KMS-11 (cell line): ENCODE data around the gene UNG.

Experiments used
- H2AFZ ChIP-seq: fragments of 200-600 bp; sonication (generic); 2 replicates; pipeline ENCODE4 v1.6.1; 2016; ENCODE audit warnings: antibody characterized with exemption, mixed run types, low read depth
- H3K27ac ChIP-seq: fragments of 200-600 bp; sonication (generic); 2 replicates; pipeline ENCODE4 v1.6.1; 2016; ENCODE audit warnings: mild to moderate bottlenecking, mixed run types
- H3K27me3 ChIP-seq: fragments of 200-600 bp; sonication (generic); 2 replicates; pipeline ENCODE4 v1.6.1; 2017; ENCODE audit warnings: mild to moderate bottlenecking, low read depth, mixed run types, moderate library complexity; ENCODE audit not compliant: insufficient read depth
- H3K36me3 ChIP-seq: fragments of 200-600 bp; sonication (generic); 2 replicates; pipeline ENCODE4 v1.6.1; 2017; ENCODE audit warnings: mild to moderate bottlenecking, mixed run types; ENCODE audit not compliant: insufficient read depth
- H3K4me1 ChIP-seq: fragments of 200-600 bp; sonication (generic); 2 replicates; pipeline ENCODE4 v1.6.1; 2016; ENCODE audit warnings: mild to moderate bottlenecking, low read depth, mixed run types; ENCODE audit not compliant: poor library complexity, severe bottlenecking
- H3K4me2 ChIP-seq: fragments of 200-600 bp; sonication (generic); 2 replicates; pipeline ENCODE4 v1.7.0; 2016; ENCODE audit warnings: mild to moderate bottlenecking, mixed run types
- H3K4me3 ChIP-seq: fragments of 200-600 bp; sonication (generic); IDR thresholded peaks from 2 replicates; pipeline ENCODE4 v1.6.1; 2017; ENCODE audit warnings: low read depth, low read length, mixed read lengths; ENCODE audit not compliant: insufficient read depth
- H3K79me2 ChIP-seq: fragments of 200-600 bp; sonication (generic); 2 replicates; pipeline ENCODE4 v1.6.1; 2016; ENCODE audit warnings: low read depth, mixed run types; ENCODE audit not compliant: insufficient read depth
- H3K9ac ChIP-seq: fragments of 200-600 bp; sonication (generic); 2 replicates; pipeline ENCODE4 v1.6.1; 2016; ENCODE audit warnings: mild to moderate bottlenecking, mixed run types
- H4K20me1 ChIP-seq: fragments of 200-600 bp; sonication (generic); 2 replicates; pipeline ENCODE4 v1.6.1; 2016; ENCODE audit warnings: mild to moderate bottlenecking, mixed run types; ENCODE audit not compliant: insufficient read depth
- CTCF ChIP-seq: fragments of 200-600 bp; sonication (generic); conservative IDR thresholded peaks from 2 replicates; pipeline ENCODE4 v1.6.1; 2017; ENCODE audit warnings: low read depth, mild to moderate bottlenecking, antibody characterized with exemption, low read length, moderate library complexity, mixed read lengths

UNG gene

GRCh38 chr12:109058773-109059172, 38.6 kb upstream of the UNG start:
- TF ChIP-seq CTCF: no peak
- no peaks in the 10 kb centered on the region for H3K79me2 ChIP-seq
- H3K27me3 ChIP-seq: no peaks in the 10 kb centered on the region
- no peaks in the 10 kb centered on the region for H3K36me3 ChIP-seq
- no peak overlapping the region for H3K4me3 ChIP-seq
- no peaks in the 10 kb centered on the region for H4K20me1 ChIP-seq
- peaks cover 9% of the 10 kb centered on the region for H3K4me1 ChIP-seq
- no peak overlapping the region for H3K4me2 ChIP-seq
- no peak overlapping the region for H2AFZ ChIP-seq
- no peak overlapping the region for H3K9ac ChIP-seq
- no peak overlapping the region for H3K27ac ChIP-seq

GRCh38 chr12:109064143-109064542, 33.3 kb upstream of the UNG start:
- TF ChIP-seq CTCF: no peak
- Histone ChIP-seq H3K4me3 (no peak overlapping the region), H4K20me1 (no peaks in the 10 kb centered on the region), H3K27me3 (no peaks in the 10 kb centered on the region), H3K36me3 (no peaks in the 10 kb centered on the region), H3K4me1 (no peaks in the 10 kb centered on the region), H3K4me2 (no peak overlapping the region), H3K79me2 (no peaks in the 10 kb centered on the region), H3K9ac (no peak overlapping the region), H3K27ac (no peak overlapping the region), H2AFZ (no peak overlapping the region)

GRCh38 chr12:109065154-109065852, 32.1 kb upstream of the UNG start:
- Histone ChIP-seq H4K20me1 (no peaks in the 10 kb centered on the region), H3K27me3 (no peaks in the 10 kb centered on the region), H3K9ac (no peak overlapping the region), H2AFZ (no peak overlapping the region), H3K27ac (no peak overlapping the region), H3K4me3 (no peak overlapping the region), H3K4me2 (no peak overlapping the region), H3K36me3 (no peaks in the 10 kb centered on the region), H3K4me1 (no peaks in the 10 kb centered on the region), H3K79me2 (no peaks in the 10 kb centered on the region)
- TF ChIP-seq CTCF: no peak

GRCh38 chr12:109065853-109066193, 31.6 kb upstream of the UNG start:
- no peaks in the 10 kb centered on the region for H3K79me2 ChIP-seq
- no peak overlapping the region for H3K9ac ChIP-seq
- H3K36me3 ChIP-seq: no peaks in the 10 kb centered on the region
- H2AFZ ChIP-seq: no peak overlapping the region
- TF ChIP-seq CTCF: no peak
- H3K27me3 ChIP-seq: no peaks in the 10 kb centered on the region
- H3K27ac ChIP-seq: no peak overlapping the region
- no peaks in the 10 kb centered on the region for H3K4me1 ChIP-seq
- H3K4me3 ChIP-seq: no peak overlapping the region
- no peaks in the 10 kb centered on the region for H4K20me1 ChIP-seq
- H3K4me2 ChIP-seq: no peak overlapping the region
